Heart right ventricle (tissue), 16 donors: ENCODE measurements around the gene NPIPA8. TPM values are rescaled to one million over a fixed set of nuclear protein-coding genes. Genes with fewer than 3 reads are reported as not detected.
"Not testable (repeated sequence)": the region's sequence is repeated elsewhere in the genome, so short reads cannot be mapped to it uniquely, and the experiment has no call there.

Source experiments
- ATAC-seq, 8 donors: fragments of 200-7000 bp; cut with Tn5 transposase; one replicate each; pipeline ENCODE4 v1.9.1; 2020; ENCODE audit warnings: mild to moderate bottlenecking in 8 of 8, moderate library complexity in 8 of 8, moderate number of reproducible peaks in 1 of 8
- DNase-seq, 2 donors: peaks; one replicate each; pipeline ENCODE4 v3.0.0-alpha.2; 2020
- H3K27ac ChIP-seq, 10 donors: fragments of 200-600 bp; sonication (generic) in 2 of 10; one replicate each; pipeline versions ENCODE4 v1.5.0 to v1.8.0; 2020 to 2022; ENCODE audit warnings: mild to moderate bottlenecking in 3 of 10
- H3K27me3 ChIP-seq, 7 donors: fragments of 200-600 bp; one replicate each; pipeline ENCODE4 v1.8.0; 2021 to 2022; ENCODE audit warnings: mild to moderate bottlenecking in 2 of 7
- H3K36me3 ChIP-seq, 9 donors: fragments of 200-600 bp; sonication (generic) in 1 of 9; one replicate each; pipeline versions ENCODE4 v1.5.0 to v1.8.0; 2020 to 2022; ENCODE audit warnings: mild to moderate bottlenecking in 2 of 9
- H3K4me1 ChIP-seq, 9 donors: fragments of 200-600 bp; sonication (generic) in 1 of 9; one replicate each; pipeline versions ENCODE4 v1.5.0 to v1.8.0; 2020 to 2022; ENCODE audit warnings: mild to moderate bottlenecking in 4 of 9
- H3K4me3 ChIP-seq, 10 donors: fragments of 200-600 bp; sonication (generic) in 2 of 10; one replicate each; pipeline versions ENCODE4 v1.5.0 to v1.8.0; 2020 to 2022; ENCODE audit warnings: mild to moderate bottlenecking in 7 of 10, moderate library complexity in 2 of 10
- H3K9me3 ChIP-seq, 11 donors: fragments of 200-600 bp in 10 of 11; sonication (generic) in 2 of 11; one replicate each; pipeline versions ENCODE4 v1.5.0 to v1.8.0; 2013 to 2022; ENCODE audit warnings: mild to moderate bottlenecking in 2 of 11, control low read depth in 1 of 11, moderate library complexity in 1 of 11
- WGBS, 2 donors: extraction: QIAGEN DNeasy Blood & Tissue Kit; methylation state at CpG; one replicate each; pipeline ENCODE4 v1.1.7; 2013; ENCODE audit warnings: inconsistent platforms in 1 of 2; 5-methylcytosine and 5-hydroxymethylcytosine counted together
- intact Hi-C, 10 donors: fragments of 100-400 bp; cut with DNase I; formaldehyde crosslinking; loops; one replicate each; pipeline versions ENCODE4 v1.11.1 to v1.14.2; 2022
- long read RNA-seq, 3 donors: library from polyadenylated mRNA; unstranded; transcript quantifications; one replicate each; pipeline ENCODE4 v2.0.0, GENCODE V29; 2020 to 2021
- polyA plus RNA-seq, 2 donors: library from polyadenylated mRNA; stranded (reverse); fragments of 200-250 nt; gene quantifications; one replicate each; pipeline ENCODE4 v1.2.3, GENCODE V29; 2013
- total RNA-seq, 10 donors: library from RNA; stranded (reverse); fragmentation: NEBNext Ultra II Directional in 3 of 10; extraction: Animal tissue kit (Norgen Biotek cat#: 25700) in 3 of 10; gene quantifications; one replicate each; pipeline versions ENCODE4 v1.2.1 to v1.2.4, GENCODE V29; 2021 to 2023
- donor health status: Arrhythmogenic right ventricular cardiomyopathy.
- donor health status: ischemic (EF 13 %, LVEDD 7.1; RV severe dilation, severe dysfunction).
- donor health status: healthy with polysubstance abuse.
- donor health status: DM: no; HTN: yes; CAD: no.
- donor health status: DM: no; HTN: no; CAD: no.
- donor health status: ischemic (EF 25% LVEDD 6.9; RV normal size, moderate dysfunction).
- donor health status: ischemic (EF 25% LVEDD 5.7; RV mildly dilated, moderate dysfunction).
- donor health status: healthy.
- donor health status: DM: yes; HTN: yes; CAD: no.
- donor health status: Ischemic cardiomyopathy.
- donor health status: ischemic (EF 35%, LVEDD 5.7; RV mildly dilated, moderate dysfunction).
- donor health status: nonischemic (EF 11% LVEDD 7.7; RV severe dilation, severe dysfunction).
- donor health status: DM: yes; HTN: yes; CAD: no.
- donor health status: PGD.
- donor health status: ischemic (EF 29% LVEDD 5.4; RV normal size, mild dysfunction).
- donor health status: nonischemic (EF 23%, LVEDD 6.1; RV moderate dilation, normal function).

NPIPA8 gene
- total RNA-seq = 10 to 100 TPM in 1 of 10 donors, under 1 TPM in 5, not detected in 4; 0.19 to 16.8 (median 0.20) TPM
- 10 to 100 TPM in 1 of 2 donors, under 1 TPM in 1; 0.03 to 10.8 TPM for polyA plus RNA-seq
- long read RNA-seq, donor 1 = 0 reads
- long read RNA-seq, donor 2 = 0 reads
- long read RNA-seq, donor 3, partial matches to known transcripts = 1 of 2 reads
- long read RNA-seq, donor 3, other reads (novel, unspliced or antisense) = 1 of 2 reads

DNA sequence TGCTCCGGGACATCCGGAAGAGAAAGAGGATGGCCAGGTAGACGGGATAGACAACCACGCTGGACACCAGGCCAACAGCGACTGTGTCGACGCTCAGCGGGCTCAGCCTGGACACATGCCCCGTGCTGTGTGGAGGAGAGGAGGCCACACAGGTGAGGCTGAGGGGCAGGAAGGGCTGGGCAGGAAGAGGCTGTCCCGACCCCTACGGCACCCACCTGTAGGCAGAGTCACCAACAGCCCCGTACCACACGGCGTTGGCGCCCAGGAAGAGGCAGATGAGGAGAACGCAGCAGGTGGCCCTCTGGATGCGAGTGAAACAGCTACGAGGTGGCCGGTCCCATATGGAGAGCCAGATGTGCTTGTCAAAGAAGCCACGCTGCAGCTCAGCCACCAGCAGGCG, at the start of gene NPIPA8:
NPIPA8 (minus strand) TSS at position 101 of the 400 bp plus-strand sequence. CDS start 4,074 bp downstream, outside the sequence.
- H3K27me3 ChIP-seq, intact Hi-C loops: not testable (repeated sequence)

DNA sequence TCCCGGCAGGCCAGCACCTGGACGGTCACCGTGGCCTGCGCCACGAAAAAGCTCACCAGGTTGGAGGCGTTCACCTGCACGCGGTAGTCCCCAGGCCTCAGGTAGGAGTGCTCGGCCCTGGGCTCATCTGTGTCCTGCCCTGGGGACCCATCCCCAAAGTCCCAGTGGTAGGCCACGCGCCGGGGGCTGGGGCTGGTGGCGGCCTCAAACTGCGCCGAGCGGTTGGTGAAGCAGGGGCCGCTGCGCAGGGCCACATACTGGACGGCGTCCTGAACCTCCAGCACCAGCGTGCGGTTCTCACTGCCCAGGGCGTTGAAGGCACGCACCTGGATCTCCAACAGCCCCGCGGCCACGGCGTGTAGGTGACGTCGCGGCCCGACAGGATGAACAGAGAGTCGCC, 48.7 kb upstream of the NPIPA8 start:
- H3K4me1 ChIP-seq, H3K27ac ChIP-seq, H3K36me3 ChIP-seq, H3K9me3 ChIP-seq, DNase-seq, intact Hi-C loops, H3K27me3 ChIP-seq, H3K4me3 ChIP-seq: not testable (repeated sequence)
- peak in 2 of 8 donors; percentile 22 to 31 for ATAC-seq
- 98% methylated on average over 15 of the region's 33 CpGs; no CpG with 5 or more reads in 1 of the 2 donors for WGBS, 2 donors

More for the DNA sequence above, at the start of gene NPIPA8:
- not testable (repeated sequence) for H3K27ac ChIP-seq, H3K36me3 ChIP-seq, H3K9me3 ChIP-seq, H3K4me3 ChIP-seq, H3K4me1 ChIP-seq, ATAC-seq, DNase-seq
- WGBS, 2 donors = no CpG with 5 or more reads among the region's 21 CpGs

- peak in 3 of 8 donors; percentile 21 to 48 (median 43) for ATAC-seq
- not testable (repeated sequence) for DNase-seq
Observed at GRCh38 chr16:18384869-18385268, 48.3 kb upstream of the NPIPA8 start.

GRCh38 chr16:18384098-18384636, 47.6 kb upstream of the NPIPA8 start:
- H3K27ac ChIP-seq, H3K4me3 ChIP-seq, DNase-seq, H3K27me3 ChIP-seq, H3K9me3 ChIP-seq, H3K4me1 ChIP-seq, intact Hi-C loops, H3K36me3 ChIP-seq: not testable (repeated sequence)
- WGBS, 2 donors = 90 to 95% methylated on average over 2 to 7 of the region's 25 CpGs
- peak in 4 of 8 donors; percentile 20 to 58 (median 28) for ATAC-seq

More at GRCh38 chr16:18384869-18385268, 48.3 kb upstream of the NPIPA8 start:
- H3K4me3 ChIP-seq, H3K4me1 ChIP-seq, H3K27me3 ChIP-seq, intact Hi-C loops, H3K36me3 ChIP-seq, H3K9me3 ChIP-seq, H3K27ac ChIP-seq: not testable (repeated sequence)
- 98% methylated on average over 8 of the region's 31 CpGs; no CpG with 5 or more reads in 1 of the 2 donors for WGBS, 2 donors

- H3K4me3 ChIP-seq, H3K9me3 ChIP-seq, H3K4me1 ChIP-seq, ATAC-seq, intact Hi-C loops, H3K36me3 ChIP-seq, H3K27me3 ChIP-seq, H3K27ac ChIP-seq: not testable (repeated sequence)
- DNase-seq = peak in 1 of 2 donors; percentile 6
- WGBS, 2 donors = 94% methylated on average over 14 of the region's 28 CpGs; no CpG with 5 or more reads in 1 of the 2 donors
Observed at GRCh38 chr16:18382696-18383095, 46.2 kb upstream of the NPIPA8 start.

DNA sequence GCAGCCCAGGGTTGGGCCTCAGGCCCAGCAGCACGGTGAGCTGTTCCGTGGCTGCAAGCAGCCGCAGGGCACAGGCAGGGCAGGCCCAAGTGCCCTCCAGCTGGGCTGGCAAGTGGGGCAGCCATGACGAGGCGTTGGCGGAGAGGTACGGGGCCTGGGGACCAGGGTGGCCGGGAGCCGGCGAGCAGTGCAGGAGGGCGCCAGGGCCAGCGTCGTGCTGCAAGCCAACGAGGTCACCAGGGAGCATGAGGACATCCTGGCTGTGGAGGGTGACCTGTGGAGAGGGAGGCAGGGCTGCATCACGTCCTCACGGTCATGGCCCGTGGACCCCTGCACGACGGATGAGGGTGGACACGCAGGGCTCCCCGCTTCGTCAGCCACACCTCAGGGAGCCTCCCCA, 11.2 kb upstream of the NPIPA8 start:
- ATAC-seq, H3K27ac ChIP-seq, H3K4me3 ChIP-seq, intact Hi-C loops, H3K27me3 ChIP-seq, H3K9me3 ChIP-seq, H3K4me1 ChIP-seq, H3K36me3 ChIP-seq: not testable (repeated sequence)
- DNase-seq = peak; percentile 3 to 5
- WGBS, 2 donors = 65 to 88% methylated on average over 3 to 5 of the region's 22 CpGs

- ATAC-seq, intact Hi-C loops: not testable (repeated sequence)
- WGBS, 2 donors = 94 to 100% methylated on average over 3 to 4 of the region's 22 CpGs
Observed at GRCh38 chr16:18346993-18347392, 10.5 kb upstream of the NPIPA8 start.

DNA sequence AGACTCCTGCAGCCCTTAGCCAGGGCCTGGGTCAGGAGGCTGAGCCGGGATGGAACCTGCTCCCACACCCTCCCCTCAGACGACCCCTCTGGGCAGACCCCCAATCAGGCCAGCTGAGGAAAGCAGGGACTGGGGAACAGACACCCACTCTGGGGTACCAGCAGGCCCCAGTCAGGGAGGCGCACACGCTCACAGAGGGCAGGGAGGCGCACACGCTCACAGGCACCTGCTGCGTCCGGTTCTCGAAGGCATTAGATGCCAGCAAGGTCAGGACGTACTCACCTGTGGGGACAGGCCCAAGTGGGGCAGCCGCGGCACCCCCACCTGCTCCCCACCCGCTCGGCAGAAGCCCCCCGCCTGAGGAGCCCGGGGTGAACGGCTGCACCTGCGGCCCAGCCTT, 8.1 kb upstream of the NPIPA8 start:
- intact Hi-C loops, H3K4me3 ChIP-seq, H3K27ac ChIP-seq, H3K27me3 ChIP-seq, H3K4me1 ChIP-seq, H3K9me3 ChIP-seq, DNase-seq, H3K36me3 ChIP-seq: not testable (repeated sequence)
- peak in 1 of 8 donors; percentile 26 for ATAC-seq
- whole genome bisulfite sequencing, 2 donors = no CpG with 5 or more reads among the region's 18 CpGs

More at GRCh38 chr16:18346993-18347392, 10.5 kb upstream of the NPIPA8 start:
- H3K9me3 ChIP-seq, DNase-seq, H3K4me1 ChIP-seq, H3K27me3 ChIP-seq, H3K4me3 ChIP-seq, H3K27ac ChIP-seq, H3K36me3 ChIP-seq: not testable (repeated sequence)

- H3K27me3 ChIP-seq, H3K4me1 ChIP-seq, H3K9me3 ChIP-seq, intact Hi-C loops, DNase-seq, H3K4me3 ChIP-seq, H3K36me3 ChIP-seq, ATAC-seq, H3K27ac ChIP-seq: not testable (repeated sequence)
- 80% methylated on average over 1 of the region's 1 CpG; no CpG with 5 or more reads in 1 of the 2 donors for WGBS, 2 donors
Observed at GRCh38 chr16:18341986-18342385, 5.5 kb upstream of the NPIPA8 start.

DNA sequence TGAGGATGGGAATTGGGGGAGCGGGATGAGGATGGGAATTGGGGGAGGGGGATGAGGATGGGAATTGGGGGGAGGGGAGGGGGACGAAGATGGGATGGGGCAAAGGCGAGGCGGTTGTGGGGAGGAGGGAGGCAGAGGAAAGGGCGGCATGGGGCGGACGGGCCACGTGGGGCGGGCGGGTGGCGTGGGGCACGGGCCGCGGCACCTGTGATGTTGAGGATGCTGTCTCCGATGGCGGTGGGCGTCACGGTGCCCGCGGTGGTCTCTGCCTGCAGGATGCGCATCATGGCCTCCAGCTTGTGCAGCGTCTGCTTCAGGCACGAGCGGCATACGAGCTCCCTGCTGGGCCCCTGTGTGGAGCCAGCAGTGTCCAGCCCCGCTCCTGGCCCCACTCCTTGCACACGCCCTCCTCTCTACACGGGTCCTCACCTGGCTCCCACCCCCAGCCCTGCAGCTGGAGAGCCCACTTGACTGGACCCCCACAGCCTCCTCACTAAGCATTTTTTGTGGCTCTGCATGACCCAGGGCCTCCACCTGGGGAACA, 5.0 kb upstream of the NPIPA8 start:
- H3K4me1 ChIP-seq, H3K27me3 ChIP-seq, H3K27ac ChIP-seq, H3K4me3 ChIP-seq, DNase-seq, H3K36me3 ChIP-seq, H3K9me3 ChIP-seq, intact Hi-C loops: not testable (repeated sequence)
- WGBS, 2 donors = 98 to 100% methylated on average over 1 of the region's 28 CpGs
- ATAC-seq = peak in 4 of 8 donors; percentile 28 to 82 (median 48)

DNA sequence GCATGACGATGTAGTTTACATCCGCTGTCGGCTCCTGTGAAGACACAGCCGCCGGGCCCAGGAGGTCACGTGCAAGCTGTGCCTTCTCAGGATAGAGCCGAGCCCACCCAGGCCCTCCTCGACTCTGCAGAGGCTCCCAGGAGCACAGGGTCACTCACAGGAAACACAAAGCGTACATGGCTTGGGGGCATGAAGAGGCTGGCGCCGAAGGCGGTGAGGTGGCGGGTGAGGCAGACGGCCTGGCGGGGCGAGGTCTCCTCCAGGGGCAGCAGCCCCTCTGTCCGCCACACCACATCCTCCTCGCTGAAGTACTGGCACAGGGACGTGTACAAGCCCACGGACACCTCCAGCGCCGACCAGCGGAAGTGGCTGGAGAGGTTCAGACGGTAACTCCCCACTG, 2.7 kb upstream of the NPIPA8 start:
- H3K36me3 ChIP-seq, H3K27me3 ChIP-seq, H3K27ac ChIP-seq, H3K4me1 ChIP-seq, H3K4me3 ChIP-seq, H3K9me3 ChIP-seq, ATAC-seq, intact Hi-C loops: not testable (repeated sequence)
- peak in 1 of 2 donors; percentile 5 for DNase-seq
- WGBS, 2 donors = 87% methylated on average over 6 of the region's 24 CpGs; no CpG with 5 or more reads in 1 of the 2 donors
